GM21526 (cell line): ENCODE measurements around the gene MYO5B.
"Not testable (repeated sequence)": the region's sequence is repeated elsewhere in the genome, so short reads cannot be mapped to it uniquely, and the experiment has no call there.

ENCODE experiments used
- ATAC-seq: cut with Tn5 transposase; IDR thresholded peaks from one replicate; pipeline ENCODE4 v1.9.1; 2021; ENCODE audit warnings: moderate library complexity; ENCODE audit not compliant: unreplicated experiment, low FRiP score

Gene MYO5B

DNA sequence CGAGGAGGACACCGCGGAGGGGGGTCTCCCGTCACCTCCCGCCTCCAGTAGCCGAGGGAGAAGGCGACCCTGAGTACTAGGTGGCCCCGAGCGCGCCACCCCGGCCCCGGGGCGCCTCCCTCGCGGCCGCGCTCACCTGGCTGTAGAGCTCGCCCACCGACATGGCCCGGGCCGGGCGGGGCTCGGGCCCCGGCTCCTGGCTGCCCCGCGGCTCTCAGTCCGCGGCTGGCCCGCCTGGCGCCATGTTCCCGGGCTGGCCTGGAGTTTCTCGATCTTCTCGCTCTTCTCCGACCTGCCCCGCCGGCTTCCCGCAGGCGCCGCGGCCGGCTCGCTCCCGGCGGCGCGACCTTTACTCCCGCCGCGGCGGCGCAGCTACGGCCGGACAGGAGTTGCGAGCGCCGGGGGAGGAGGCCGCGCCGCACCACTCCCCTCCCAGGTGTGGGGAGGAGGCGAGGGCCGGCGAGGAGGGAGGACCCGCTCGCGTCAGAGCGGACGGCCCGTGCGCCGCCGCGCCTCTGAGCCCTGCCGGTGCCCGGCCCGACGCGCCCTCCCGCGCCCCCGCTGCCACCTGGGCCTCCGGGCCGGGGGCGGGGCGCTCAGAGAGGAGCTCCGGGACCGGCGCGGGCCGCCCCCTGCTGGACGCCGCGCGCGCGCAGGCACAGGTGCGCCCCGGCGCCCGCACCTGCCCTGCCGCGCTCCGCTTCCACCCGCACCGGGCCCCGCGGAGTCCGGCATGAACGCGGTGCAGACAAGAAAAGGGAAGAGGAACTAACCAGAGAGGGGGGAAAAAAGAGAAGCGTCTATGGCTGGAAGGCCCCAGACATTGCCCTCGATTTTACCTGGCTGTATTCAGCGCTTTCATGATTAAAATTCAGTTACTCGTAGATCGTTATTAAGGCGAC lies at the start of gene MYO5B:
TSS of gene MYO5B (minus strand) at position 517 of the 902 bp plus-strand sequence. CDS start at position 163, 354 bp downstream.
- ATAC-seq = peak; percentile 72

GRCh38 chr18:50241768-50242167 lies 46.8 kb upstream of the MYO5B start:
- ATAC-seq = not testable (repeated sequence)

DNA sequence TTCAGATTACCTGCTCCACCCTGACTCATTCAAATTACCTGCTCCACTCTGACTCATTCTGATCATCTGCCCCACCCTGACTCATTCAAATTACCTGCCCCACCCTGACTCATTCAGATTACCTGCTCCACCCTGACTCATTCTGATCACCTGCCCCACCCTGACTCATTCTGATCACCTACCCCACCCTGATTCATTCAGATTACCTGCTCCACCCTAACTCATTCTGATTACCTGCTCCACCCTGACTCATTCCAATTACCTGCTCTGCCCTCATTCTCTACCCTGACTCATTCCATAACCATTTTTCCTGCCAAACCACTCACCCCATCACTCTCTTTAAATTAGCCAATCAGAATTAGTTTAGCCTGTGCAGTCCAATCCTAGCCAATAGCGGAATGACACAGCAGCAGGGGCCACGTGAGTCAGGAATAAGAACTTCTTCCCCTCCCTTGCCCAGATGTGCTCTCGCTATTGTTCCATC lies 45.2 kb upstream of the MYO5B start:
- no peak for ATAC-seq

- no peak for ATAC-seq
Measured at GRCh38 chr18:50232419-50232818, 37.5 kb upstream of the MYO5B start.

- no peak for ATAC-seq
Measured at GRCh38 chr18:50231621-50232020, 36.7 kb upstream of the MYO5B start.

DNA sequence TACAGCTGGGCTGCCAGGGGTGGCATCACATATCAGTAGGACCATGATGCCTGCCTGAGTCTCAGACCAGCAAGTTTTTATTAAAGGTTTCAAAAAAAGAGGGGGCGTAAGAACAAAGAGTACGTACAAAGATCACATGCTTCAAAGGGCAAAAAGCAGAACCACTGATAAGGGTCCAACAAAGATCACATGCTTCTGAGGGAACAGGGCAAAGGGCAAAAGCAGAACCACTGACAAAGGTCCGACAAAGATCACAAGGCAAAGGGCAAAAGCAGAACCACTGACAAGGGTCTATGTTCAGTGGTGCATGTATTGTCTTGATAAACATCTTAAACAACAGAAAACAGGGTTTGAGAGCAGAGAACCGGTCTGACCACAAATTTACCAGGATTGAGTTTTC lies 25.3 kb upstream of the MYO5B start:
- not testable (repeated sequence) for ATAC-seq

- no peak for ATAC-seq
Measured at GRCh38 chr18:50218432-50219197, 23.7 kb upstream of the MYO5B start.

GRCh38 chr18:50209311-50209710 lies 14.4 kb upstream of the MYO5B start:
- no peak for ATAC-seq

GRCh38 chr18:50207722-50208121 lies 12.8 kb upstream of the MYO5B start:
- no peak for ATAC-seq

DNA sequence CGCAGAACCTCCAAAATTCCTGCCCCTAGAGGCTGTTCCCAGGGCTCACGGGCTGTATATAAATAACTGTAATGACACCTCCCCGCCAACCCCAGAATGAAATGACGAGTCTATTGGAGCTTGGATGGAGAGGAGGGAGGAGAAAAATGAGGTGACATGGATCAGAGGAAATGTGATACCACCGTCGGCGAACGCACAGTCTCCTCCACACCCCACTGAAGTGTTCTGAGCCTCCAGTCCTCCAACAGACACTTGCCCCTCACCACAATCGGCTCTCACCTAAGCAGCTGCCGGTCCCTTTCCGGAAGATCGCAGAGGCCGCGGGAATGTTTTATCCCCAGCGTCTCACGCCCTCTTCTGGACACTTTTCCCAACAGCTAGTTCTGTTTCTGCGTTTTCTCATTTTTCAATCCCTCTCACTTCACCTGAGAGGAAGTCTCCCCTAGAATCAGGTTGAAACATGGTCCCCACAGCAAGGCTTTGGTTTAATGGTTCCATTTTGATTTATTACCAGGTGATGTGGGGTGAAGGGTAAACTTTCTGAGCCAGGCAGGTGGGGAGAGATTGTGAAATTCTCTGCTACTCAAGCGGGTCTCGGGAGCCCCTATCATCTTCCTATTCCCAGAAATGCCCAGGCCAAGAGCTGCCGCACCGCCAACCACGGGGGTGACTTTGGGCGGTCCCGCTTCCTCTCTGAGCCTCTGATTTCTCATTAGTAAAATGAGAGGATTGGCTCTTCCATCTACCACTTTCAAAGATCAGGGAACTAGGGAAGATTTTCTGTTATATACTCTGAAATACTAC lies 9.1 kb upstream of the MYO5B start:
- ATAC-seq = no peak

- no peak for ATAC-seq
Measured at GRCh38 chr18:50201476-50202018, 6.6 kb upstream of the MYO5B start.

- no peak for ATAC-seq
Measured at GRCh38 chr18:50199921-50200320, 5.0 kb upstream of the MYO5B start.

DNA sequence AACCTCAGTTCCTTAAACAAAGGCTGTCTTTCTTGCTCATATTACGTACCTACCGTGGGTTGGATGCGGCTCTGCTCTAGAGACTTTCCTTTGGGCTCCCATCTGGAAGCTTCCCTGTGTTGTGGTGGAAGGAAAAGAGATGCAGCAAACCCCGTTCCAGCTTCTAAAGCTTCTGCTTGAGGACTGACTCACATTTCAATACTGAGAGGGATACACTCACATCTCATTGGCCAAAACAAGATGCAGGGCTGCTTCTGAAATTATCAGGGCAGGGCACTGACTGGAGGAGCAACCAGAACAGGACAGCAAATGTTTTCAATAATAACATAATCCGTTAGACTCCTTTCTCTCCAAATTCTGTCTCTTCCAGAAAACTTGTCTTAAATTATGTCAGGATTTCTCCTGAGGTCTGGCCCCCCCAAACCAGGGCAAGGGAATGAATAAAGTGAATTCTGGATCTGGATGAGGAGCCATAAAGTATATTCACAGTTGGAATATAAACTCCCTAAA lies 4.5 kb upstream of the MYO5B start:
- ATAC-seq = no peak

DNA sequence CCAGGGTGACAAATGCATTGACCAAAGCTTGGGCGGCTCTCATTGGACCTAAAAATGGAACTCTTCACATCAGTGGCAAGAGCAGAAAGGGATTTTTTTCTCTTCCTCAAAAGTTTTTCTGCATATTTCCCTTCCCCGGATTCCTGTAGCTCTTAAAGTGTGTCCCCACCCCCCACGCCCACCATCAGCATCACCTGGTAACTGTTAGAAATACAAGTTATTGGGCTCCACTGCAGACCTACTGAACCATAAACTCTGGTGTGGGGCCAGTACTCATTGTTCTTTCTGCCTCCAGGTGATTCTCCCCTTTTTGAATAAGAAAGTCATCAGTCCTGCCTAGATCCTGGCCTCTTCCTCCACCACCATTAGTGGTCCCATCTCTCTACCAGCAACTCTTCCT lies 1.3 kb upstream of the MYO5B start:
- ATAC-seq = no peak

DNA sequence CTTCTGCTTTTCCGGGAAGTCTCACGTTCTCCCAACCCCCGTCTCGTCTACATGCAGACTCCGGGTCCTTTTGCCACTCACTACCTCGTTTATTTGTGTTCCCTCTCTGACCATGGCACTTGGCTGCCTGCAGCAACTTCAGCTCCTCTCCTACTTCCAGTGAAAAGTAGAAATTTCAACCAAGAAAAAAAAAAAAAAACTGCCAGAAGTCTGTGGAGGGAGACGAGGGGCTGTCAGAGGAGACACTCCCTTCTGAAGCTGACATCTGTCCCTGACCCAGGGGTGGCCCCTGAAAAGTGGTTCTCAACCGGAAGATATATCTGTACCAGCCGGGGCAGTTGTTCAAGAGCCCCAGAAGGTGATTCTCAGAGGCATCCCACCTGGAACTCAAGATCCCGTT lies 742 bp upstream of the MYO5B start:
- no peak for ATAC-seq

GRCh38 chr18:50193796-50194630 lies 934 bp downstream of the MYO5B start:
- ATAC-seq = no peak

DNA sequence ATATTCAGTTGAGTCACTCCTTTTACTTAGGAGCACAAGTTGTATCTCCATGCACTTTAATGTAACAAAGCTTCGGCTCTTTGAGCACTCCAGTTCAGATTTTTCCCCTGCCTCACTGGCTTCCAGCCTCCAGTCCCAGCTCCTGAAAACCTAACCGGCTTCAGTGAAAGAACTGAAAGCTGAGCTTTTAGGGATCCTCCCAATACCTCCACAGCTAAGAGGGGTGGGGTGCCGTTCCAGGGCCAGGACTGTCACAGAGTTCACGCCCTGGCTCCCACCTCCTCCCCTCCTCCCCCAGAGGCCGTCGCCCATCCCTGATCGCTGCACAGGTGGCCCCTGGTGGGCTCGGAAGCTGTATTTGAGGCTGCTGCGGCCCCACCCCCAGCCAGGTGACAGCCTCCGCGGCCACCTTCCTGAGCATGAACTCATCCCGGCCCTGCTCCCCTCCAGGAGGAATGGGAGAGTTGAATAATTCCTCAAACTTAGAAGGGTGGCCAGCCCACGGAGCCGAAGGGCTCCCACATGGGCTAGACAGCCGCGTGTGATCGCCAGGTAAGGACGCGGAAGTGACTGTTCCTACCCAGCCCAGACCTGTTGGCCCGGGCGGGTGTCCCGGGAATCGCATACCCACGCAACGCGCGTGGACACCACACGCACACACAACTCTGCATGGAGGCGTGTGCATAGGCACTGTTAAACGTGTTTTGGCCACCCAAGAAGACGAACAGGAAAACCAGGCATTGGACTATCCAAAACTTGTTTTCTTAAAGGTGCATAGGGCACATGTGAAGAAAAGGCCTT lies 1.8 kb downstream of the MYO5B start:
- ATAC-seq = no peak

GRCh38 chr18:50190926-50191325 lies 4.0 kb downstream of the MYO5B start:
- no peak for ATAC-seq
